Endometrial microvascular endothelial cells (primary cell): ENCODE measurements around the gene SIPA1L3. TPM values are rescaled to one million over a fixed set of nuclear protein-coding genes. Genes with fewer than 3 reads are reported as not detected.
"Not testable (repeated sequence)": the region's sequence is repeated elsewhere in the genome, so short reads cannot be mapped to it uniquely, and the experiment has no call there.

Experiments
- in situ Hi-C: cut with HindIII; loops from 2 replicates; pipeline ENCODE4 v1.10.0; 2017; ENCODE audit warnings: low sequenced_read_pairs, low pct_unique_long_range_greater_than_20kb; ENCODE audit errors: inconsistent ontology term
- total RNA-seq: library from RNA; depleted of rRNA; stranded (reverse); fragments of >200 nt; gene quantifications from one replicate; pipeline ENCODE4 v1.2.3, GENCODE V29; 2015; ENCODE audit errors: inconsistent ontology term

Gene SIPA1L3
- total RNA-seq, 1 donor from 2014 or later, result 31.5 TPM

GRCh38 chr19:38070573-38070972 is 163.6 kb downstream of the SIPA1L3 start:
- in situ Hi-C loops, result no loop called here

GRCh38 chr19:38071054-38071453 is 164.0 kb downstream of the SIPA1L3 start:
- in situ Hi-C loops, result not testable (repeated sequence)

GRCh38 chr19:38071647-38072046 is 164.6 kb downstream of the SIPA1L3 start:
- in situ Hi-C loops, result no loop called here

GRCh38 chr19:38072776-38073750 is 166.1 kb downstream of the SIPA1L3 start:
- in situ Hi-C loops, result no loop called here

GRCh38 chr19:38073841-38074685 is 167.1 kb downstream of the SIPA1L3 start:
- in situ Hi-C loops, result no loop called here

GRCh38 chr19:38076337-38076736 is 169.3 kb downstream of the SIPA1L3 start:
- in situ Hi-C loops, result no loop called here

- in situ Hi-C loops, result no loop called here
Observed at GRCh38 chr19:38078302-38078930, 171.4 kb downstream of the SIPA1L3 start.

- in situ Hi-C loops, result no loop called here
Observed at GRCh38 chr19:38079926-38080380, 172.9 kb downstream of the SIPA1L3 start.

GRCh38 chr19:38081547-38082255 is 174.7 kb downstream of the SIPA1L3 start:
- in situ Hi-C loops, result no loop called here

- in situ Hi-C loops, result no loop called here
Observed at GRCh38 chr19:38082256-38083118, 175.5 kb downstream of the SIPA1L3 start.

GRCh38 chr19:38084196-38084595 is 177.2 kb downstream of the SIPA1L3 start:
- in situ Hi-C loops, result no loop called here

GRCh38 chr19:38089440-38089839 is 182.4 kb downstream of the SIPA1L3 start:
- in situ Hi-C loops, result no loop called here

GRCh38 chr19:38093154-38093553 is 186.1 kb downstream of the SIPA1L3 start:
- in situ Hi-C loops, result no loop called here

- in situ Hi-C loops, result no loop called here
Observed at GRCh38 chr19:38093587-38093986, 186.6 kb downstream of the SIPA1L3 start.

- in situ Hi-C loops, result no loop called here
Observed at GRCh38 chr19:38095411-38096308, 188.7 kb downstream of the SIPA1L3 start.

- in situ Hi-C loops, result no loop called here
Observed at GRCh38 chr19:38099966-38100365, 193.0 kb downstream of the SIPA1L3 start.

GRCh38 chr19:38100589-38100988 is 193.6 kb downstream of the SIPA1L3 start:
- in situ Hi-C loops, result no loop called here
